ENCODE measurements around the gene PFDN4.
"Not testable (repeated sequence)": the region's sequence is repeated elsewhere in the genome, so short reads cannot be mapped to it uniquely, and the experiment has no call there.

PFDN4 gene

DNA sequence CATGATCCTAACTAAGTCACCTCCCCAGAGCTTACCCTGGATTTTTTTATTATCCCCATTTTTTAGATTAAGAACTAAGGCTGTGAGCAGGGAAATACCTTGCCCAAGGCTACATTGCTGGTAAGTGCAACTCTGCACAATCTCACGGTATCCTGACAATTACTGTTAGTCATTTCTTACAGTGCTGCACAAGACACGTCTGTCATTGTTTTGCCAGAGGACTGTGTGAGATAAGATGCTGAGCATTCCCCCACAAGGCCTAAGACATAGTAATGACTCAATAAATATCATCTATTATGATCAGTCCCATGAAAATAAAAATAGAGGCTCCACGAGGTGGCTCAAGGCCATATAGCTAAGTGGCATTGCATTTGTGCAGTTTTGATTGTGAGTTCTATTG lies 21.0 kb downstream of the PFDN4 start:
- TF ChIP-seq, protein P1, sequence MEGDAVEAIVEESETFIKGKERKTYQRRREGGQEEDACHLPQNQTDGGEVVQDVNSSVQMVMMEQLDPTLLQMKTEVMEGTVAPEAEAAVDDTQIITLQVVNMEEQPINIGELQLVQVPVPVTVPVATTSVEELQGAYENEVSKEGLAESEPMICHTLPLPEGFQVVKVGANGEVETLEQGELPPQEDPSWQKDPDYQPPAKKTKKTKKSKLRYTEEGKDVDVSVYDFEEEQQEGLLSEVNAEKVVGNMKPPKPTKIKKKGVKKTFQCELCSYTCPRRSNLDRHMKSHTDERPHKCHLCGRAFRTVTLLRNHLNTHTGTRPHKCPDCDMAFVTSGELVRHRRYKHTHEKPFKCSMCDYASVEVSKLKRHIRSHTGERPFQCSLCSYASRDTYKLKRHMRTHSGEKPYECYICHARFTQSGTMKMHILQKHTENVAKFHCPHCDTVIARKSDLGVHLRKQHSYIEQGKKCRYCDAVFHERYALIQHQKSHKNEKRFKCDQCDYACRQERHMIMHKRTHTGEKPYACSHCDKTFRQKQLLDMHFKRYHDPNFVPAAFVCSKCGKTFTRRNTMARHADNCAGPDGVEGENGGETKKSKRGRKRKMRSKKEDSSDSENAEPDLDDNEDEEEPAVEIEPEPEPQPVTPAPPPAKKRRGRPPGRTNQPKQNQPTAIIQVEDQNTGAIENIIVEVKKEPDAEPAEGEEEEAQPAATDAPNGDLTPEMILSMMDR (IDR thresholded peaks at IDR 0.05; ENCODE audit: extremely low read depth, missing control alignments): no peak
- no peak for DNase-seq (ENCODE audit: low spot score)

DNA sequence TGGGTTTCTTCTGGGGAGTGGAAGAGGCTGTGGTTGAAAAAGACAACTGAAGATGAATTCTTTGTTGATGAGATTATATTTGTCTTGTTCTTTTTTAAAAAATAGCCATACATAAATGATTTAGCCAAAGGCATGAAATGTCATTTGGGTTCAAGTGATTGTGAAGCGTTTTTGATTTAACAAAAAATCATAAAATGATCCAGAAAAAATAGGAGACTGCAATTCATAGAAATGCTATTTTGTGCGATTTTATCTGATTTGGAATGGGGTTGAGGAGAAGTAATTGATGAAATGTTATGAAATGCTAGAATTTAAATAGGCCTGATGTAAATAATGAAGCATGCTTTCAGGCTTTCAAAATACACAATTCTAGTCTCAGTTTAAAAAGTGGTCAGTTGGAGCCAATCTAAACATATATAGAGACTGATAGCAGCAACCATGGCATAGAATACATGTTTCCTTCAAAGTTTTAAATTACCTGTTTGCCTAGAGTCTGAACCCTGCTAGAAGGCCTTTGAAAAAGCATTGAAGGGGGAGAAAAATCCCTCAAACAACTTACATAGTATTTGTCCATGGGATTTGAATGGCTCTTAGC lies 21.8 kb downstream of the PFDN4 start:
- TF ChIP-seq, protein P1 (IDR thresholded peaks at IDR 0.05; ENCODE audit: extremely low read depth, missing control alignments): no peak
- no peak for DNase-seq (ENCODE audit: low spot score)

DNA sequence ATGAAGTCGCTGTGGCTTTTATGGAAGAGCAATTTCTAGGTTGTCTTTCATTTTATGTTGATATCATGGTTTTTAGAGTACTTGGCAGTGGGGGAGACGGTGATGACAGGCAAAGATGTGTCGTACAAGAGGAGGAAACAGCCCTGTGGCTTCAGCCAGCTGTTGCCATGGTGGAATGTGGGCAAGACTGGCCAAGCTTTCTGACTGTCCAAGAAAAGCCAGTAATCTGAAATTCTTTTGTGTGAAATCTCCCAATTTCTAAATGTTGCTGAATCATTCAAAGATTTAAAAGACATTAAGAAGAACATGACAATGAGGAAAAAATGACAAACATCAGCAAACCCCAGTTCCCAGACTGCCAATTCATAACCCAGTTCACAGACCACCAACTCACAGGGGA lies 23.1 kb downstream of the PFDN4 start:
- DNase-seq (ENCODE audit: low spot score): no peak
- TF ChIP-seq, protein P1 (IDR thresholded peaks at IDR 0.05; ENCODE audit: extremely low read depth, missing control alignments): no peak

DNA sequence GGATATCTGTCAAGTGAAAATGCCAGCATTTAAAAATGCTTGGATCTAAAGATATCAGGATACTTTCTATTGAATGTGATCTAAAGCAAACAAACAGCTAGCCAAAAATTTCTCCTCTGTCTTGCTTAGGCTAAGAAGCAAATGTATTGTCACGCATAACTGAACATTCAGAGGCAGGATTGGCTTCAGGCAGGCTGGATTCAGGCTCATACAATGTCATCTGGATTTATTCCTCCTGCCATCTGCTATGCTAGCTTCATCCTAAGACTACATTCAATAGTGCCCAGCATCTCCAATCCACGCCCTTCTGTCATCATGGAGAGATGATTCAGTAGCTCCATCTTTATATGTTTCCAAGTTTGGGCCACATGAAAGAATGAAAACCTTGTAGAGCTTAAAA lies 27.1 kb downstream of the PFDN4 start:
- TF ChIP-seq, protein P1 (IDR thresholded peaks at IDR 0.05; ENCODE audit: extremely low read depth, missing control alignments): no peak
- DNase-seq (ENCODE audit: low spot score): no peak

DNA sequence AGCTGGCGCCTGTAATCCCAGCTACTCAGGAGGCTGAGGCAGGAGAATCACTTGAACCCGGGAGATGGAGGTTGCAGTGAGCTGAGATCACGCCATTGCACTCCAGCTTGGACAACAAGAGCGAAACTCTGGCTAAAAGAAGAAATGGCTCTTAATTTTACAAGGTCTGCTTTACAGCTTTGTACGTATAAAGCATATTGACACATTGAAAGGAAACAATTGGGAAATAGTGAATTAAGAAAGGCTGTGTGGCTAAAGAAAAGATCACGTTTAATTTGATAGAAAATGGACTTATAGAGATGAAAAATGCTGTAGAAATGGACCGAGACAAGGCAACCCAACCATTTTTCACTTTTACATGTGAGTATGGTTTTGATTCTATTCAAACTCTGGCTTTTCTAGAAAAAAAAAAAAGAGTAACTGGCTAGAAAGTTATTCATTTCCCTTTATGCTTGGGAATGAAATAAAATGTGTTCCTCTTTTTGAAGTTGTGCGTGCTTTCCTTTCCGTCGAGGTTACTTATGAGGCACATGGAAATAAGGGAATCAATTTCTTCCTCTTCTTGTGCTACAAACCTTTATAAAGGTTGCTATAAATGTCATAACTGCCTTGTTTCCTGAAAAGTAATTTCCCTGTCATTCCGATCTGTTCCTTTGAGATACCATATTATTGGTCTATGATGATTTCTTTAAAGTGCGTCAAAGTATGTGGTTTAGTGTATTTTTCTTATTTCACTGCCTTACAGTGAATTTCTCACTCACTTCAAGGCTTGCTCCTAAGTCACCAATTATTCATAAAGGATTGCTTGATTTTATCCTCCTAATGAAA lies 29.4 kb downstream of the PFDN4 start:
- TF ChIP-seq, protein P1 (IDR thresholded peaks at IDR 0.05; ENCODE audit: extremely low read depth, missing control alignments): no peak
- no peak for DNase-seq (ENCODE audit: low spot score)

DNA sequence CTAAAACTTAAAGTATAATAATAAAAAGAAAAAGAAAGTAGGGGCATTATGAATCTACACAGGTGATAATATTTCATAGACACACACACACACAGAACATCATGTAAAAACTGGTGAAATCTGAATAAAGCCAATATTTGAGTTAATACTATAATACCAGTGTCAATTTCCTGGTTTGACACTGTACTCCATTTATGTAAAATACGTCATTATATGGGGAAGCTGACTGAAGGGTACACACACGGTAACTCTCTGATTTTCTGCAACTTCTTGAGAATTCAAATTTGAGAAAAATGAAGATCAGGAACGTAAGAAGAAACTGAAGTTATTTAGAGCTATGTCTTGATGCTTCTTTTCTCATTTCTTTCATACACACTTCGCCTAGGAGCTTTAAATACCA lies 36.2 kb downstream of the PFDN4 start:
- TF ChIP-seq, protein P1 (IDR thresholded peaks at IDR 0.05; ENCODE audit: extremely low read depth, missing control alignments): no peak
- DNase-seq (ENCODE audit: low spot score): no peak

DNA sequence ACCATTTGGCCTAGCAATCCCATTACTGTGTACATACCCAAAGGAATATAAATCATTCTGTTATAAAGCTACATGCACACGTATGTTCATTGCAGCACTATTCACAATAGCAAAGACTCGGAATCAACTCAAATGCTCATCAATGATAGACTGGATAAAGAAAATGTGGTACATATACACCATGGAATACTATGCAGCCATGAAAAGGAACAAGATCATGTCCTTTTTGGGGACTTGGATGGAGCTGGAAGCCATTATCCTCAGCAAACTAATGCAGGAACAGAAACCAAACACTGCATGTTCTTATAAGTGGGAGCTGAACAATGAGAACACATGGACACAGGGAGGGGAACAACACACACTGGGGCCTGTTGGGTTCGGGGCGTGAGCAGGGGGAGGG lies 40.8 kb downstream of the PFDN4 start:
- not testable (repeated sequence) for DNase-seq (ENCODE audit: low spot score)

DNA sequence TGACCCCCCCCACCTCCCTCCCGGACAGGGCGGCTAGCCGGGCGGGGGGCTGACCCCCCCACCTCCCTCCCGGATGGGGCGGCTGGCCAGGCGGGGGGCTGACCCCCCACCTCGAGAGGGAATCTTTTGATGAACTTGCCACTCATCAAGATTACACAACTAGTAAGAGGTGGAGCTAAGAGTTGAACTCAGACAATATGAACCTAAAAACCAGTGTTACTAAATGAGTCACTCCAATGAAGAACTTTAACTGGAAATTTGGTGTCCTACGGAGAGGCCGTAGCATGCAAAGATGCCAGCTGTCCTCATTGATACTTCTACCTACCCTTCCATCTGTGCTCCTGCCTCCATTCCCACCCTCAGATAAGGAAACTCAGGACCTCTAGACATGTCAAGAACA lies 42.8 kb downstream of the PFDN4 start:
- DNase-seq (ENCODE audit: low spot score): no peak
- TF ChIP-seq, protein P1 (IDR thresholded peaks at IDR 0.05; ENCODE audit: extremely low read depth, missing control alignments): no peak
